NCI-H82 (cell line): ENCODE data around the gene GAS7.
"Not testable (repeated sequence)": the region's sequence is repeated elsewhere in the genome, so short reads cannot be mapped to it uniquely, and the experiment has no call there.

Experiments used
- DNase-seq: peaks from one replicate; lab custom pipeline; 2025; lab: John Stamatoyannopoulos, UW

Gene GAS7

GRCh38 chr17:10072556-10073425 is 125.6 kb downstream of the GAS7 start:
- no peak for DNase-seq

DNA sequence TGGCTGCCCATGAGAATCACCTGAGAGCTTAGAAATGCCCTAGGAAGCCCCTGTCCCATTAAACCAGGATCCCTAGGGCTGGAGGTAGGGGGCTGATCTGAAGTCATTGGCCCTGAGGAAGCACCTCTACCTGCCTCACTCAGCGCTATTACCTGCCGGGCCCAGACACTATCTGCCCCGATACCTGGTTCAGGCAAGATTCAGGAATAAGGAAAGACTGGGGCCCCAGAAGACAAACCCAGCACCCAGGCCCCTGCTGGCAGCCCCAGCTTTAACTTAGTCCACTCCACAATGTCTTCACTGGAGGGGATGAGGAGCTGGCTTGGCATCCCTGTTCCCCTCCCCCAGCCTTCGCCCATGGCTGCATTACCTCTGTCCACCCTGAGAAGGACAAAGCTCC is 126.3 kb downstream of the GAS7 start:
- no peak for DNase-seq

GRCh38 chr17:10071141-10071540 is 127.3 kb downstream of the GAS7 start:
- DNase-seq: no peak

DNA sequence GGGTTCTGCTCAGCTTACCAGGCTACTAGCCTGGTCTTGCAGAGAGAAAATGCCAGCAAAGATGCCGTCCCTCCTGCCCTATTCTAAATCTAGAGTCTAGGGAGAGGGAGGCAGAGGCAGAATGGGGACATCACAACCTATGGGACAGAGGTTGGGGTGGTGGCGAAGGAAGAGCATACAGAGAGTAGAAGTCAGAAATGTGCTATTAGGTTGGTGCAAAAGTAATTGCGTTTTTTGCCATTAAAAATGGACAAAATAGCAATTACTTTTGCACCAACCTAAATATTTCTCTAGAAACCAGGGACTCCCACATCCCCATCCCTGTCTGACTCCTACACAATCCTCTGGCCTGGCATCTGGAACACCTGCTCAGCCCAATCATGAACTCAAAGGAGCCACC is 127.7 kb downstream of the GAS7 start:
- no peak for DNase-seq

GRCh38 chr17:10069301-10069700 is 129.1 kb downstream of the GAS7 start:
- DNase-seq: no peak

DNA sequence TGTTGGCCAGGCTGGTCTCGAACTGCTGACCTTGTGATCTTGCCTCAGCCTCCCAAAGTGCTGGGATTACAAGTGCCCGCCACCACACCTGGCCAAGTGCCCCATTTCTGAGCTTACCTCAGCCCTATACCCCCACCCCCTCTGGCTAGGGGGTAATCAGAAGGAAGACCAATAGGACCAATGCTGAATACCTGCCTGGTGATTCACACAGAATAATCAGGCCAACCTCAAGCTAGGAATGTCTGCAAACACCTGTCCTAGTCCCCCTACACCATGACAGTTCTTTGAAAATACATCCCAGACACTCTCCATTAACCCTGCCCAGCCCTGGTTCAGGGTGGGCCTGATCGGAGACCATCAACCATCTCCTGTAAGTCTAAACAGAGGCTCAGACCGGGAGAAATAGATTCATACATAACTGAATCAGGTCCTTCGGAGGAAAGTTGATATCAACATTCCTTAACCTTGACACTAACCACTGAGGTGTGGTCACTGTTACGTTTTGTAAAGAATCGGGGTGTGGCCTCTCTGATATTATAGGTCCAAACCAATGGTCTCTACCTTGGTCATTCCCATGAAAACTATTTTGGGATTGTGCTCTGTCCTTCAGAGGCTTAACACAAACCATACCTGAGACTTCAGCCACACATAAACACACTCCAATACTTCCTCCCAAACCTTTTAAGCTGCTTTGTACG is 130.8 kb downstream of the GAS7 start:
- DNase-seq: no peak

DNA sequence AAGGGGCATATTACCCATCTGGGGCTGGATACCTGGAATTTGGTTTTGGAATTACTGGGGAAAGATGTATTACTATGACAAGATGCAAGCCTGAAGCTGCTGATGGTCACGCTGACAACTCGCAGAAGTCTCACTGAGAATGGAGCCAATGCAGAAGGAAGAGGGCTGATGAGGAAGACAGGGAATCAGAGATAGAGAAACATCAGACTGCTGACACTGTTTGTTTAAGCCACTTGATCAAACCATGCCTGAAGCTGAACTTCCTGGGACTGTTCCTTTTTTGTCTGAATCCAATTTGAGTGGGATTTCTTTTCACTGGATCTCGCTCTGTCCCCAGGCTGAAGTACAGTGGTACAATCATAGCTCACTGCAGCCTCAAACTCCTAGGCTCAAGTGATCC is 133.9 kb downstream of the GAS7 start:
- DNase-seq: no peak

GRCh38 chr17:10063730-10064241 is 134.6 kb downstream of the GAS7 start:
- DNase-seq: no peak

DNA sequence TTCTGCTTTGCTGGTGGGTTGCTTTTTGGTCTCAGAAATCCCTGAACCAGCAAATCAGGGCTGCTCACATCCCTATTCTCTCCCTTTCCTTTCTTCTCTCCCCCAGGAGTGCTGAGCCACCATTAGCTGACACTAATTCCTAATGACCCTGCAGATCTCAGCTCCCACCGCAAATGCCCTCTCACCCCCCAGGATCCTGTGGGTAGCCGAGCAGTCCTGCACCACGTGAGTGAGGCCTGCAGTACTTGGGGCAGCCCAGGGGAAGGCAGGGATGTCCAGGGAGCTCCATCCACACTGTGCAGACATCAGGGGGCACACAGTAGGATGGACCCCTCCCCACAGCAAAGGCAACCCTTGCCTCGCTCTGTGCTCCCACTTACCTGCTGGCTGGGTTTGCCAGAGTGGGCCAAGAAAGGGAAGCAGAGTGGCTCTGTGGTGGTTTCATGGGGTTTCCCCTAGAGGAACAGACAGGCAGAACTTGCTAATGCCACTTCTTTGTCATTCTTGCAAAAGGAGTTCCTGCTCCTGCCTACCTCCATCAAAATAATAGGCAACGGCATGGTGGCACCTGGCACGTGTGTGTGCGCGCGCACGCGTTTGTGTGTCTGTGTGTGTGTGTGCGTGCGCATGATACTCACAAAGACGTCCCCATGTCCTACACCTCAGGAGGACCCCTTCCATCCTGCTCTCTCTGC is 135.6 kb downstream of the GAS7 start:
- no peak for DNase-seq

GRCh38 chr17:10061111-10061845 is 137.1 kb downstream of the GAS7 start:
- DNase-seq: no peak

- no peak for DNase-seq
Measured at GRCh38 chr17:10060526-10060925, 137.9 kb downstream of the GAS7 start.

DNA sequence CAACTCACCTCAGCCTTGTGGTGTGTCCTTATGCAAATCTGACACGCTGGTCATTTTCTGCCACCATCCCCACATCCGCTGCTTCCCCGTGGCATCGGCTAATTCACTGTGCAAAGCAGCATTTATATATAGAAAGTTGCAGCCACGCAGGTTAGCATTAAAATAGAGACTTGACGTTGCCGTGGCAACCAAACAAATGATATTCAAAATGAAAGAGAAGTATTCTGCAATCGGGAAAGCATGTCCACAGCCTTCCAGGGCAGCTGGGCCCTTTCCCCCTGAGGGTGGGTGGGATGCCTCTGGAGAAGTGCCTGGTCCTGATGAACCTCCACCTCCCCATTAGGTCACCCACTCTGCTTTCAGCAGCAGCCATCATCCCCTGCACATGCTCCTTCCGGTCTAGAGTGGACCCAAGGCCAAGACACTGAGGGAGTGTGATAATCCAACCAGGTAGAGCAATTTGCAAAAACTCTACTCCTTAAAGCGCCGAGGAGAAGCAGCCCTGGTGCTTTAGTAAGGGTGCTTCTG is 138.7 kb downstream of the GAS7 start:
- no peak for DNase-seq

GRCh38 chr17:10058921-10059683 is 139.3 kb downstream of the GAS7 start:
- DNase-seq: no peak

- DNase-seq: not testable (repeated sequence)
Measured at GRCh38 chr17:10057466-10057865, 140.9 kb downstream of the GAS7 start.

DNA sequence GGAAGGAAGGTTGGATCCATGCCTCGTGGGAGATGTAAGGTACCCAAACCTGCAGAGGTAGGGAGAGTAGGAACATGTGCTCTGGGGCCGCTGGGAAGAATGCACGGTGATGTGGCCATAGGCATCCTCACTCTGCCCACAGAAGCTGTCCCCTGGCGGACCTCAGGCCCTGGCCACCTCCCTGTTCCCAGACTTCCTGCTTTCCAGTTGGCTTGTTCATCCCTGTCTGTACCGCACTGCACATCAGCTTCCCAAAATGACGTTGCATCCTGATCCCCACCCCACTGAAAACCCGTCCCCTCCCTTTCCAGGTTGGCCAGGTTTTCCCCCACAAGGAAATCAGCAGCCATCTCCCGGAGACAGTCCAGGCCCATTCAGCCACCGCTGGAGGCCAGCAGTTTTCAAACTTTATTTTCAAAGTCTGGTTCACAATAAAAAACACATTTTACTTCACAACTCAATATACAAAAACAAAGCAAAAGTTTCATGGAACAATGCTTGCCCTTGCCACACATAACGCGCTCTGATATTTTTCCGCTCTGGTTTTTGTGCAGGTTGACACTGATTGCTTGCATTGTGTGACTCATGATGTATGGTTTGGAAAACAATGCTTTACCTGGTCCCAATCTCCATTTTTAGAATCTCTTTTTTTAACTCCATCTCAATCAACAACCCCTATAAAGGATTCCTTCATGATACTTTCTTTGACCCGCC is 143.0 kb downstream of the GAS7 start:
- DNase-seq: no peak

DNA sequence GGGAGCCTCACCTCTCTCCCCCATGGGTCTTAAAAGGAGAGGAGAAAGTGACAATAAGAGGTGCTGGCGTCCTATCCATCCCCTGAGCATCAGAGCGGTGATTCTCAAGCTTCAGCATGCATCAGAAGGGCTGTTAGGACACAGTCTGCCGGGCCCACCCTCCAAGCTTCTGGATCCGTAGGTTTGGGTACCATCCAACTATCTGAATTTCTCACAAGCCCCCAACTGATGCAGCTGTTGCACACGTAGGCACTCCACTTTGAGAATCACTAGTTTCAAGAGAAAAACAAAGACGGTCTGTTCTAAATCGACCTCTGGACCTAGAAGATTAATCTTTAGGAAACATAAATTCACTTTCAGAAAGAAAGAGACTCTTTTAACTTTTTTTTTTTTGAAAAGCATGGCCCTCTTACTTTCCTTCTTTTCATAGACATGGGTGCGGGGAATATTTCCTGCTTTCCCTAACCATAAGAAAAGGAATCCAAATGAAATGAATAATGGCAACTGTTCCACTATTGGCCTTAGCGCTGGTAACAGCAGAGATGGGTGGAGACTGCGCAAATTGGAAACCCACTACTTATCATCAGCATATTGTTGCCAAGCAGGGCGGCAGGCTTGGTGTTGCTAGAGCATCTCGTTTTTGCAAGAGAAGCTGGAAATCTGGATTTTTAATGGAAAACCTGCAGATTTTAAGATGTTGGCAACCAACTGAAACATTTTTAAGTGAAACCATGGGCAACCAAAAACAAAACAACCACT is 144.4 kb downstream of the GAS7 start:
- DNase-seq: no peak

- DNase-seq: no peak
Measured at GRCh38 chr17:10052106-10052813, 146.1 kb downstream of the GAS7 start.

- DNase-seq: no peak
Measured at GRCh38 chr17:10051112-10051511, 147.3 kb downstream of the GAS7 start.

GRCh38 chr17:10050597-10051101 is 147.8 kb downstream of the GAS7 start:
- no peak for DNase-seq
